Superior temporal gyrus (tissue), 1 donor: Measurements from ENCODE around the gene YTHDC2.

Experiments
- DNase-seq: peaks from one replicate; pipeline ENCODE4 v3.0.0-alpha.2; 2016; ENCODE audit errors: extremely low spot score

The YTHDC2 gene

GRCh38 chr5:113513384-113514288, at the start of gene YTHDC2:
TSS of gene YTHDC2 (plus strand) at chr5:113513694. CDS start at chr5:113513896, 202 bp downstream.
- DNase-seq = peak; percentile 89

GRCh38 chr5:113474100-113474728, 39.3 kb upstream of the YTHDC2 start:
- no peak for DNase-seq

- DNase-seq = no peak
Observed at GRCh38 chr5:113478691-113479090, 34.8 kb upstream of the YTHDC2 start.

- no peak for DNase-seq
Observed at GRCh38 chr5:113480243-113480642, 33.3 kb upstream of the YTHDC2 start.

GRCh38 chr5:113487416-113487780, 26.1 kb upstream of the YTHDC2 start:
- DNase-seq = no peak

GRCh38 chr5:113487781-113488644, 25.5 kb upstream of the YTHDC2 start, which contains the start of gene MCC:
TSS of gene MCC (minus strand) at chr5:113488453.
- peak; percentile 35 for DNase-seq

GRCh38 chr5:113488645-113489184, 24.8 kb upstream of the YTHDC2 start:
- peak; percentile 16 for DNase-seq

- peak; percentile 19 for DNase-seq
Observed at GRCh38 chr5:113489299-113489698, 24.2 kb upstream of the YTHDC2 start.

- DNase-seq = no peak
Observed at GRCh38 chr5:113490317-113490716, 23.2 kb upstream of the YTHDC2 start.

GRCh38 chr5:113491022-113491421, 22.5 kb upstream of the YTHDC2 start:
- no peak for DNase-seq

- DNase-seq = no peak
Observed at GRCh38 chr5:113493446-113493845, 20.0 kb upstream of the YTHDC2 start.

GRCh38 chr5:113495422-113495841, 18.1 kb upstream of the YTHDC2 start:
- DNase-seq = no peak

GRCh38 chr5:113502073-113502472, 11.4 kb upstream of the YTHDC2 start:
- DNase-seq = no peak

- no peak for DNase-seq
Observed at GRCh38 chr5:113503146-113503545, 10.3 kb upstream of the YTHDC2 start.

- no peak for DNase-seq
Observed at GRCh38 chr5:113505181-113505580, 8.3 kb upstream of the YTHDC2 start.

GRCh38 chr5:113507601-113508000, 5.9 kb upstream of the YTHDC2 start:
- DNase-seq = no peak

GRCh38 chr5:113508756-113509155, 4.7 kb upstream of the YTHDC2 start:
- no peak for DNase-seq

GRCh38 chr5:113510836-113511451, 2.5 kb upstream of the YTHDC2 start:
- DNase-seq = no peak

- DNase-seq = no peak
Observed at GRCh38 chr5:113512341-113512740, 1.2 kb upstream of the YTHDC2 start.

- no peak for DNase-seq
Observed at GRCh38 chr5:113514289-113514635, 768 bp downstream of the YTHDC2 start.

GRCh38 chr5:113518884-113519283, 5.4 kb downstream of the YTHDC2 start:
- DNase-seq = no peak
